HPDE6-E6E7 (cell line): ENCODE data around the gene HMGN5.

Experiments used
- DNase-seq: peaks from one replicate; pipeline ENCODE4 v3.0.0; 2011; ENCODE audit warnings: missing footprints; ENCODE audit errors: extremely low spot score

The HMGN5 gene

GRCh38 chrX:81120258-81120935 is 81.3 kb downstream of the HMGN5 start:
- no peak for DNase-seq

DNA sequence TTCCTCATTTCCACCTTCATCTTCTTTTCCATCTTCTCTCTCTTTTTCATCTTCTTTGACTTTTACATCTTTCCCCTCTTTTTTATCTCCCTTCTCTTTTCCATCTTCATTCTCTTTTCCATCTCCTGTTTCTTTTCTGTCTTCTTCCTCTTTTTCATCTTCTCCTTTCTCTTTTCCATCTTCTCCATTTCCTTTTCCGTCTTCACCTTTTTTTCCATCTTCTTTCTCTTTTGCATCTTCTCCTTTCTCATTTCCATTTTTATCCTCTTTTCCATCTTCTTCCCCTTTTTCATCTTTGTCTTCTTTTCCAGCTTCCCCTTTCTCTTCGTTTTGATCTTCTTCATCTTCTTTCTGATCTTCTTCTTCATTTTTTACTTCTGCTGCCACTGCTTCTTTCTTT is 87.0 kb downstream of the HMGN5 start:
- no peak for DNase-seq

- DNase-seq: no peak
Observed at GRCh38 chrX:81110286-81110685, 91.4 kb downstream of the HMGN5 start.

- no peak for DNase-seq
Observed at GRCh38 chrX:81082649-81083048, 119.1 kb downstream of the HMGN5 start.
